Stomach (tissue), 4 donors: ENCODE measurements around the gene NOTCH4.

ENCODE experiments used
- CTCF ChIP-seq, 7 experiments: fragments of 450-650 bp in 4 of 7; fragments of 200-600 bp in 3 of 7; sonication (generic) in 3 of 7; IDR thresholded peaks; one replicate each; pipeline ENCODE4 v1.5.1; 2016 to 2019; ENCODE audit warnings: antibody characterized with exemption in 7 of 7, control low read depth in 2 of 7, mild to moderate bottlenecking in 1 of 7
- EP300 ChIP-seq: sonication (generic); formaldehyde crosslinking; IDR thresholded peaks from one replicate; pipeline ENCODE4 v1.6.1; 2017; ENCODE audit warnings: antibody characterized with exemption

GRCh38 chr6:32182555-32182981 lies 41.3 kb downstream of the NOTCH4 start:
- TF ChIP-seq CTCF (IDR thresholded peaks at IDR 0.05): no peak
- TF ChIP-seq EP300: no peak
